ENCODE results near the gene RAB28.

Gene RAB28

GRCh38 chr4:13464973-13465372, 19.2 kb downstream of the RAB28 start:
- H3K36me3 ChIP-seq (ENCODE audit: low read length): peaks cover 12% of the 10 kb centered on the region; the same call in 1 of the 2 replicates
- no peaks in the 10 kb centered on the region for H3F3A ChIP-seq (ENCODE audit: insufficient read depth)
- no peak overlapping the region for H2AFZ ChIP-seq (ENCODE audit: low read depth, low read length, severe bottlenecking)
- H3K79me2 ChIP-seq (ENCODE audit: insufficient read depth, low read length): no peaks in the 10 kb centered on the region
- H3K4me3 ChIP-seq (ENCODE audit: insufficient read depth, low read length, poor library complexity, severe bottlenecking): no peak overlapping the region
- no peak overlapping the region for H3K4me2 ChIP-seq (ENCODE audit: low read depth, low read length, poor library complexity, severe bottlenecking)
- H3K9ac ChIP-seq (ENCODE audit: low read length): no peak overlapping the region
- no peaks in the 10 kb centered on the region for H3K9me2 ChIP-seq (replicated peaks; ENCODE audit: insufficient read depth, low read length)
- no peaks in the 10 kb centered on the region for H4K20me1 ChIP-seq (ENCODE audit: low read depth, low read length)
- no peaks in the 10 kb centered on the region for H3K27me3 ChIP-seq (ENCODE audit: low read length)
- H3K27ac ChIP-seq (ENCODE audit: low read depth, low read length): no peak overlapping the region
- peaks cover 4% of the 10 kb centered on the region; the same call in 1 of the 2 replicates for H3K9me3 ChIP-seq (ENCODE audit: insufficient read depth, low read length)
- no peak for TF ChIP-seq CTCF (IDR thresholded peaks at IDR 0.05; ENCODE audit: insufficient read depth, low read length, poor library complexity, severe bottlenecking)

- Histone ChIP-seq H3K9me3 (ENCODE audit: insufficient read depth, low read length) (peaks cover 4% of the 10 kb centered on the region; the same call in 1 of the 2 replicates), H3K4me2 (ENCODE audit: low read depth, low read length, poor library complexity, severe bottlenecking) (no peak overlapping the region), H4K20me1 (ENCODE audit: low read depth, low read length) (no peaks in the 10 kb centered on the region), H3K36me3 (ENCODE audit: low read length) (peaks cover 12% of the 10 kb centered on the region; the same call in 1 of the 2 replicates), H3K27ac (ENCODE audit: low read depth, low read length) (no peak overlapping the region), H3K79me2 (ENCODE audit: insufficient read depth, low read length) (no peaks in the 10 kb centered on the region), H3K9me2 (replicated peaks; ENCODE audit: insufficient read depth, low read length) (no peaks in the 10 kb centered on the region), H3K4me3 (ENCODE audit: insufficient read depth, low read length, poor library complexity, severe bottlenecking) (no peak overlapping the region), H3K27me3 (ENCODE audit: low read length) (no peaks in the 10 kb centered on the region), H3F3A (ENCODE audit: insufficient read depth) (no peaks in the 10 kb centered on the region), H3K9ac (ENCODE audit: low read length) (no peak overlapping the region), H2AFZ (ENCODE audit: low read depth, low read length, severe bottlenecking) (no peak overlapping the region)
- TF ChIP-seq CTCF (IDR thresholded peaks at IDR 0.05; ENCODE audit: insufficient read depth, low read length, poor library complexity, severe bottlenecking) (no peak), EZH2phosphoT487 (conservative IDR thresholded peaks at IDR 0.05; ENCODE audit: low read length) (no peak)
These were observed 19.6 kb downstream of the RAB28 start for GRCh38 chr4:13464543-13464942.

- no peak overlapping the region for H3K4me3 ChIP-seq (ENCODE audit: insufficient read depth, low read length, poor library complexity, severe bottlenecking)
- H3K36me3 ChIP-seq (ENCODE audit: low read length): peaks cover 10% of the 10 kb centered on the region; the same call in 1 of the 2 replicates
- no peak overlapping the region for H3K9ac ChIP-seq (ENCODE audit: low read length)
- no peak for TF ChIP-seq CTCF (IDR thresholded peaks at IDR 0.05; ENCODE audit: insufficient read depth, low read length, poor library complexity, severe bottlenecking)
- TF ChIP-seq EZH2phosphoT487 (conservative IDR thresholded peaks at IDR 0.05; ENCODE audit: low read length): no peak
- no peaks in the 10 kb centered on the region for H3K9me2 ChIP-seq (replicated peaks; ENCODE audit: insufficient read depth, low read length)
- no peaks in the 10 kb centered on the region for H4K20me1 ChIP-seq (ENCODE audit: low read depth, low read length)
- H2AFZ ChIP-seq (ENCODE audit: low read depth, low read length, severe bottlenecking): no peak overlapping the region
- H3K27me3 ChIP-seq (ENCODE audit: low read length): no peaks in the 10 kb centered on the region
- no peaks in the 10 kb centered on the region for H3K79me2 ChIP-seq (ENCODE audit: insufficient read depth, low read length)
- H3F3A ChIP-seq (ENCODE audit: insufficient read depth): no peaks in the 10 kb centered on the region
- no peak overlapping the region for H3K27ac ChIP-seq (ENCODE audit: low read depth, low read length)
- no peak overlapping the region for H3K4me2 ChIP-seq (ENCODE audit: low read depth, low read length, poor library complexity, severe bottlenecking)
- H3K9me3 ChIP-seq (ENCODE audit: insufficient read depth, low read length): peaks cover 4% of the 10 kb centered on the region; the same call in 1 of the 2 replicates
These were observed 22.8 kb downstream of the RAB28 start for GRCh38 chr4:13461191-13461905.
